GM21381 (cell line): ENCODE data around the gene TMA7.
"Not testable (repeated sequence)": the region's sequence is repeated elsewhere in the genome, so short reads cannot be mapped to it uniquely, and the experiment has no call there.

Experiments used
- ATAC-seq: cut with Tn5 transposase; IDR thresholded peaks from one replicate; pipeline ENCODE4 v1.9.1; 2021; ENCODE audit warnings: mild to moderate bottlenecking, moderate library complexity; ENCODE audit not compliant: unreplicated experiment

Gene TMA7

GRCh38 chr3:48434591-48435222 lies 5.3 kb upstream of the TMA7 start:
- no peak for ATAC-seq

GRCh38 chr3:48435223-48435595 lies 4.8 kb upstream of the TMA7 start:
- ATAC-seq = no peak

- ATAC-seq = no peak
Measured at GRCh38 chr3:48435774-48436476, 4.1 kb upstream of the TMA7 start.

- no peak for ATAC-seq
Measured at GRCh38 chr3:48436477-48436787, 3.6 kb upstream of the TMA7 start.

GRCh38 chr3:48436855-48437254 lies 3.2 kb upstream of the TMA7 start:
- ATAC-seq = no peak

- no peak for ATAC-seq
Measured at GRCh38 chr3:48437812-48438211, 2.2 kb upstream of the TMA7 start.

- no peak for ATAC-seq
Measured at GRCh38 chr3:48440590-48440958, 517 bp downstream of the TMA7 start.

- ATAC-seq = no peak
Measured at GRCh38 chr3:48441940-48442339, 1.9 kb downstream of the TMA7 start.

GRCh38 chr3:48445277-48445882 lies 5.3 kb downstream of the TMA7 start:
- no peak for ATAC-seq

- ATAC-seq = no peak
Measured at GRCh38 chr3:48446043-48446424, 6.0 kb downstream of the TMA7 start.

GRCh38 chr3:48446425-48447193 lies 6.6 kb downstream of the TMA7 start, which contains the start of gene ATRIP:
TSS of gene ATRIP (plus strand) at chr3:48446737. CDS start at chr3:48446846, 109 bp downstream.
- peak; percentile 84 for ATAC-seq

GRCh38 chr3:48451270-48451669 lies 11.2 kb downstream of the TMA7 start:
- no peak for ATAC-seq

GRCh38 chr3:48456456-48456855 lies 16.4 kb downstream of the TMA7 start:
- no peak for ATAC-seq

- ATAC-seq = no peak
Measured at GRCh38 chr3:48459331-48459730, 19.3 kb downstream of the TMA7 start.

- no peak for ATAC-seq
Measured at GRCh38 chr3:48459773-48460516, 19.9 kb downstream of the TMA7 start.

- ATAC-seq = no peak
Measured at GRCh38 chr3:48460517-48460902, 20.5 kb downstream of the TMA7 start.

- ATAC-seq = not testable (repeated sequence)
Measured at GRCh38 chr3:48461767-48462166, 21.7 kb downstream of the TMA7 start.

- no peak for ATAC-seq
Measured at GRCh38 chr3:48463703-48464102, 23.6 kb downstream of the TMA7 start.

- ATAC-seq = no peak
Measured at GRCh38 chr3:48464713-48465221, 24.7 kb downstream of the TMA7 start.

- no peak for ATAC-seq
Measured at GRCh38 chr3:48465237-48465530, 25.1 kb downstream of the TMA7 start.
